Adrenal gland (tissue), 5 donors: ENCODE data around the gene ZIC2.

Source experiments
- POLR2A ChIP-seq, 2 donors: fragments of 450-650 bp; IDR thresholded peaks; one replicate each; pipeline ENCODE4 v1.6.1; 2017; ENCODE audit warnings: antibody characterized with exemption in 2 of 2, mild to moderate bottlenecking in 2 of 2, moderate library complexity in 1 of 2
- TF ChIP-seq, protein P1 (sequence below), 6 experiments: fragments of 450-650 bp in 4 of 6; fragments of 200-600 bp in 2 of 6; sonication (generic) in 1 of 6; IDR thresholded peaks; 1 replicate in 5 of 6; 2 replicates in 1 of 6; pipeline versions ENCODE4 v1.5.1 to v1.8.0; 2016 to 2021; ENCODE audit warnings: antibody characterized with exemption in 6 of 6, mild to moderate bottlenecking in 2 of 6, moderate library complexity in 1 of 6
- donor health status: DM: no; HTN: no; CAD: no.

DNA sequence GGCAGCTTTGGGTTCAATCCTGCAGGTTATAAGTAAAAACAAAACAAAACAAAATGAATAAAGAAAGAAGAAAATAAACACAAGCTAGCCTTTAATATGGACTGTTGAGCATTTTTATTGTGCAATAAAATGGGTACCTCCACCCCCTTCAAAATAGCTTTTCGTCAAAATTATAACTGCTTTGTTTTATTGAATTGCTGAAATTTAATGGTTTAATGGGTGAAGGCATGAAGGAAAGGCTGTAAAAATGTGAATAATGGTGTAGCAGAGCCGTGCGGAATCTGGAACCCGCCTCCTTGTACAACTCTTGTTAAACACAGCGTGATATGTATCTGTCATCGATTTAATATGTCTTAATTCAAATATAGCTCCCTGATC lies 7.8 kb upstream of the ZIC2 start:
- TF ChIP-seq, protein P1, sequence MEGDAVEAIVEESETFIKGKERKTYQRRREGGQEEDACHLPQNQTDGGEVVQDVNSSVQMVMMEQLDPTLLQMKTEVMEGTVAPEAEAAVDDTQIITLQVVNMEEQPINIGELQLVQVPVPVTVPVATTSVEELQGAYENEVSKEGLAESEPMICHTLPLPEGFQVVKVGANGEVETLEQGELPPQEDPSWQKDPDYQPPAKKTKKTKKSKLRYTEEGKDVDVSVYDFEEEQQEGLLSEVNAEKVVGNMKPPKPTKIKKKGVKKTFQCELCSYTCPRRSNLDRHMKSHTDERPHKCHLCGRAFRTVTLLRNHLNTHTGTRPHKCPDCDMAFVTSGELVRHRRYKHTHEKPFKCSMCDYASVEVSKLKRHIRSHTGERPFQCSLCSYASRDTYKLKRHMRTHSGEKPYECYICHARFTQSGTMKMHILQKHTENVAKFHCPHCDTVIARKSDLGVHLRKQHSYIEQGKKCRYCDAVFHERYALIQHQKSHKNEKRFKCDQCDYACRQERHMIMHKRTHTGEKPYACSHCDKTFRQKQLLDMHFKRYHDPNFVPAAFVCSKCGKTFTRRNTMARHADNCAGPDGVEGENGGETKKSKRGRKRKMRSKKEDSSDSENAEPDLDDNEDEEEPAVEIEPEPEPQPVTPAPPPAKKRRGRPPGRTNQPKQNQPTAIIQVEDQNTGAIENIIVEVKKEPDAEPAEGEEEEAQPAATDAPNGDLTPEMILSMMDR (IDR thresholded peaks at IDR 0.05) = no peak
- TF ChIP-seq POLR2A (IDR thresholded peaks at IDR 0.05) = no peak
